8988T (cell line): ENCODE results near the gene SELENOH.

Experiments used
- DNase-seq: peaks from one replicate; pipeline ENCODE4 v3.0.0; 2011

Gene SELENOH

DNA sequence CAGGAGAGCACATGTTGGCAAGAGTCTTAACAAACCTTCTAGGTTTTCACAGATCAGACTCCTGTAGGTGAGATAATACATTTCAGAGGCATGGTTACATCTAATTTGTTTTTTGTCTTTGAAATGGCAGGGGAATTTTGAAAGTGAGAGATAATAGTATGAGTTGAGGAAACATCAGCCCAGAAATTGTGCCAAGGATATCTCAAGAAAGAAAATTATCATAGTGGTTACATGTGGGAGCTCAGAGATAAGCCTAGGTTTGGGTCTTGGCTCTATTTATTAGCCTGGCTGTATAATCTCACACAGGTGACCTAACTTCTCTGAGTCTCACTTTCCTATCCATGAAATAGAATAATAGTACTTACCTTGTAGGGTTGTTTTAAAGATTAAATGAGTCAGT, 9.9 kb downstream of the SELENOH start:
- DNase-seq = no peak

GRCh38 chr11:57751676-57752253, 10.5 kb downstream of the SELENOH start, which contains the start of gene BTBD18:
BTBD18 (minus strand) TSS chr11:57751819; CDS start chr11:57751188, 631 bp downstream.
- peak; percentile 48 for DNase-seq

- DNase-seq = no peak
Measured at GRCh38 chr11:57752954-57753353, 11.7 kb downstream of the SELENOH start.

GRCh38 chr11:57758174-57758573, 16.9 kb downstream of the SELENOH start:
- DNase-seq = no peak

DNA sequence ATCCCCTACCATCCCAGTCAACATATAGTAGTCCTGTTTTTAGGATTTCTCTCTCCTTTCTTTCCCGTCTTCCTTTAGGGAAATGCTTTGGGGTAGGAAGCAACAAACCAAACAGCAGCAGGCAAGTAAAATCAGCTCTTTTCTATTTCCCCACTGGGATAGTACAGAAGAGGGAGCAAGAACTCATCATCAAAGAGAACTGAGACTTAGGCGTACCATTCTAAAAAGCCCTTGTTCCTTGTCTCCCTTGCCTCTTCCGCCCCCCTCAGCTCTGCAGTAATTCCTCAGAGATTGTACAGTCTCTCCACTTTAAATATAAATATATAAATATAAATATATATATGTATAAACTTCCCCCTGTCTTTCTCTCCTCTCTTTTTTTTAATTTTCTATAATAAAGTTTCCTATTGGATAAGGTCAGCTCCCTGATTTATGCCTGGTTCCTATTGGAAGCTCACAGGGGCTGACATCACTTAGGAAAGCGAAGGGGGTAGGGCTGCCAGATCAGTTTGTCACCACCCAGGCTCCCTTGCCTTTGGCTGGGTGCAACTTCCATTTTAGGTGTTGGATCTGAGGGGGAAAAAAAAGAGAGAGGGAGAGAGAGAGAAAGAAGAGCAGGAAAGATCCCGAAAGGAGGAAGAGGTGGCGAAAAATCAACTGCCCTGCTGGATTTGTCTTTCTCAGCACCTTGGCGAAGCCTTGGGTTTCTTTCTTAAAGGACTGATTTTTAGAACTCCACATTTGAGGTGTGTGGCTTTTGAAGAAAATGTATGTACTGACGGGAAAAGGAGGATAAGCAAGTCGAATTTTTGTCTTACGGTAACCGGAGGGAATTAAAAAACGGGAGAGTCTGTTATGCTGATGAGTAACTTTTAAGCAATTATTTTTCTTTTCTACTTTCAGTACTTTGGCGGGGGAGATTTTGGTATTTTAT, 20.3 kb downstream of the SELENOH start, which contains the start of gene CTNND1:
CTNND1 (plus strand) TSS at position 502 of the 934 bp plus-strand sequence. CDS start 29,677 bp downstream, outside the sequence.
- peak; percentile 89 for DNase-seq

DNA sequence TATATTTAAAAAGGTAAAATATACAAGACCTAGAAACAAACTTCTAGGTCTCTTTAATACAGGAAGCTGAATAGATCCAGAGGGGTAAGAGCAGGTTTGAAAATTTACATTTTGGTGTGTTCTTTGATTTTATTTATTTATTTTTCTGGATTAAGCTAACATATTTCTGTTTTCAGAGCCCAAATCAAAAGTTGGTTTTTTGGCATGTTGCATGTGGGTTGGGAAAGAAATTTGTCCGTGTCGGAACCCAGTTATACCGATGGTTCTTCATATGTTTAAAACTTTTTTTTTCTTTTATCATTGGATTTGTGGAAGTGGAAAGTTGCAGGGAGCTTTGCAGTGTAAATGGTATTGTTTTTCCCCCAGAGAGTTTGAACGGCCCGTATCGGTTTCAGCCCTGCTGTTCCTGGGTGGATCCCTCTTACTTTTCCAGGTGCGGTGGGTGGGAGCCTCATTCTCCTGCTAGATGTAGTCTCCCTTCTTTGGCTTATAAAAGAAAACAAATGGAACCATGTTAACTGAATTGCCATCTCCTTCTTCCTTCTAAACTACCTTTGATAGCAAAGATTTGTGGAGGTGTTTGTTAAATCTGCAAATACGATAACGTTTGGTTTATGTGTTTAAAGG, 21.1 kb downstream of the SELENOH start:
- DNase-seq = no peak

- no peak for DNase-seq
Measured at GRCh38 chr11:57763568-57763967, 22.3 kb downstream of the SELENOH start.

GRCh38 chr11:57764021-57764420, 22.7 kb downstream of the SELENOH start:
- DNase-seq = no peak

- no peak for DNase-seq
Measured at GRCh38 chr11:57764566-57764965, 23.3 kb downstream of the SELENOH start.

DNA sequence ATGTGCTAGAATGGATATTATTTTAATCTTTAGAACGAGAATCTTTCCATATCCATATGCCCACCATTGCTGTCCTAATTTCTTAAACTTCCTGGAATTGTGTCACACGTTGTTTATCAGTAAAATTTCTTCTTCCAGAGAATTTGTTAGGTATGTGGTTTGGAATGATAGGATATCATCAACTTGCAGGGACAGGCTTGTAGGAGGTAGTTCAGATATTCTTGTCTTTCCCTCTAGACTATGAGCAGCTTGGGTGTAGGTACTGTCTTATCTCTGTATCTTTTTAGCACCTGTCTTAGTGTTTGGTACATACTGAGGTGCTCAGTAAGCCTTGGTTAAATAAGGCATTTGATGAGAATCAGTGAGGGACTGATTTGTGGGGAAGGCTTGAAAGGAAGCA, 23.7 kb downstream of the SELENOH start:
- no peak for DNase-seq

- DNase-seq = no peak
Measured at GRCh38 chr11:57770793-57771192, 29.5 kb downstream of the SELENOH start.

- no peak for DNase-seq
Measured at GRCh38 chr11:57771365-57771764, 30.1 kb downstream of the SELENOH start.

DNA sequence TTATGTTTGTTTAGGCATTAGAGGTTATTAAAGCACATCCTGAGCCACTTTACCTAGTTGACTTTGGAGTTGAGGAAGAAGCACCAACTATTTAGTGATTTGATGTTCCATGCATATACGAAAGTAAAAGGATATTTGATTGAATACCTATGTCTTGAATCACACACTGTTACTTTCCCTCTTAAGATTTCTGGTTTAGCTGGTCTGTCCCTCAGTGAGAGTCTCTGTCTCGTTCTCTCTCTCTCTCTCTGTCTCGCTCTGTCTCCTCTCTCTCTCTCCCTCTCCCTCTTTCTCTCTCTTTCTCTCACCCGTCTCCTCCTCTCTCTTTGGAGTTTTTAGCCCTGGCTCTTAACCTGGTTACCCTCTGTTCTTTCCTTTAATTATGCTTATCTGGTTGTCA, 31.3 kb downstream of the SELENOH start:
- DNase-seq = no peak

- no peak for DNase-seq
Measured at GRCh38 chr11:57773026-57773598, 31.8 kb downstream of the SELENOH start.

- no peak for DNase-seq
Measured at GRCh38 chr11:57775491-57775890, 34.2 kb downstream of the SELENOH start.

DNA sequence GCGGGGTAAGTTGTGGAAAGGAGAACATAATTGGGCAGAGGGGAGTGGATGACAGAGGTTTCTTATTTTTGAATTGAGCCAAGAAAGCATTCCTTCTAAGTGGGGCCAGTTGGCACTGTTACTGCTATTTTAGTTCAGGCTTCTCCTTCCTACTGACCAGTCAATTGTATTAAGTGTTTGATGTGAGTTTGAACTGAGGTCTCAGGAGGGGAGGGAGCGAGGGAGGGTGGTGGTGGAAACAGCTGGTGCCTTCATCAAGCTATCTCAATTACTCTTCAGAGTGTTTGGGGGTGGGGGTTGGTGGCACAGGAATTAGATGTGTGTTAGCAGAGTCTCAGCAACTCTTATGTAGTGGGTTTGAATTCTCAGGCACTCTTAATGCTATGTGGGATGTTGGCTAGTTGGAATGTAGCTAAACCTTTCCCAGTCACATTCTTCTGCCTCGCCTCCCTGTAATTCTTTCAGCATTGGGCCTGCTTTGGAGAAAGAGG, 34.8 kb downstream of the SELENOH start:
- DNase-seq = no peak

DNA sequence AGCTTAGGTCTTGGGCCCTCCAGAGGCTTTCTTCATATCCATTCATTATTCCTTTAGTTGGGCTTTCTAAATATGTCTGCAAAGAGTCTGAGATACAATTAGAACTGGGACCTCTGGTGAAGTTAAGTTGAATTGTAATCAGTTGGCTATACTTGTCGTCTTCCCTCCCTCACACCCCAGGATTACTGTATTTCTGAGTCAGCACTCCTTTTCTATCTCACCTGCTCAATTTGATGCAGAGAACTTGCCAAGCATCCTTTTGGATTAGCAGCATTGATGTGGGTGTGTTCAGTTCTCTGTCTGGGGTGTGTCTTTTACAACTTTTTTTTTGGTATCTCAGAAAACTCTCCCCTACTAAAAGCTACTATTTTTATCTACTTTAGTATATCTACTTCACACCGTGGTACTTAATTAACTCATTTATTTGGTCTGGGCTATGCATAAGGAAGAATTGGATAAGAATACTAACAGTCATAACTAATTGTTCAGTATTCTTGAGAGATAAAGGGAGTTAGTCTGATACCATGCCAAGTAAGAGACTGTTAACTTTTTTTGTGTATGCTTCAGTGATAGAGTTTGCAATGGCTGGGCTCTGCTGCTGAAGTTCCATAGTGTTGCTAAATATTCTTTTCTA, 35.4 kb downstream of the SELENOH start:
- no peak for DNase-seq

DNA sequence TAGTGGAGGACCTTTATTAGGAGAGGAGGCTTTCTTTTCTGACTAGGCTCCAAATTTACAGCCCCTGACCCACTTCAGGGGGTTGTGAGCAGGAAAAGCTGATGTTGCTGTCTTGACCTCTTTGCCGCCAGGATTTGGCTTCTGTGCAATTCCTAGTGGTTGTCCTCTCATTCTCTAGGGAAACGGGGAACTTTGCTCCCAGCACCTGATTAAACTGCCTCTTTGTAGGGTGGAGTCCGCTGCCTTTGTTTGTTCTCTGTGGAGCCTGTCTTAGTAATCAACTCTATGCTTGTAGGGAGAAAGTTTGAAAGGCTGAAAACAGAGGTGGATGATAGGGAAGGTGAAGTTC, 36.7 kb downstream of the SELENOH start:
- no peak for DNase-seq

DNA sequence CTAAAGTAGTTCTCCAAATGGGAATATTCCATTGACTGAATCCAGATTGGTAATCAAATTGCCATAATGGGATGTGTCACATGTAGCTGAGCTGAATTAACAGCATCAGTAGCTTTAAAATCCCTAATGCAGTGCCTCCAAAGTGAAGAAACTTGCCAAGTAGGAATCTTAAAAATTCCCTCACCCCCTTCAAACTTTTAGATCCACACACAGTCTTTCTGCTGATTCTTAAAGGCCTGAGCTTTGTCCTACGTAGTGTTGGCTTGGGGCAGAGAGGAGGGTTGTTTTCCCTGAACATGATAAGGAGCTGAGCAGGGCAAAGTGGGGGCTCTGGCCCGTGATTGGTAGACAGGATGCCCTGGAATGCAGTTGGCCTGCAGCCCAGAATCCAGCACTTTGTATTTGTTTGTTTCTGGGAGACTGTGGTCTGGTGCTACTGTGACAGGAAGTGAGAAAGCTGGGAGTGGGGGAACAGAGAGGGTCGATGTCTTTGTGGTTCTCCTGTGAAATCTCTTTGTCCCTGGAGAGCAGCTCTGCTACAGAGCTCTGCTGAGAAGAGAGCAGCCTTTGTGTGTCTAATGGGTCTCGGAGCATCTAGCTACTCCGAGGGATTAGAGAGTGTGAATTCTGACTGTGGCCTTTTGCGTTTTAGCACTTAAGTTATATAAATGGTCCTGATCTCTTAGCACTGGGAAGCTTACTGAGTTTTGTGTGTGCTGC, 37.2 kb downstream of the SELENOH start:
- peak; percentile 29 for DNase-seq

DNA sequence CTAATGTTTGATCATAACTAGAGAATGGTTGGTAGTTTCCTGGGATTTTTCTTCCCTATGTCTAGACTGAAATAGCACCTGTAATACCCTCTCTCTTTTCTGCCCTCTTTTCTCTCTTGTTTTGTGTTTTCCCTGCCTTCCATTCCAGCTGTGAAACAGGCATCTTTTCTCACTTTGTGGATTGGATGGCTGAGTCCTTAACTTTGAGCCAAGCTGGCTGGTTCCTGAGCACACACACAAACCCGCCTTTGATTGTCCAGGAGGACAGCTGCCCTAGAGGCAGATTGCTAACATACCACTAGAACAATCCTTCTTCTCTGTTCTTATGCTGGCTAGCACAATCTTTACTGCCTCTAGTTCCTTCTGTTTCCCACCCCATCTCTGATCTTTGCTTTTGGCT, 38.0 kb downstream of the SELENOH start:
- DNase-seq = no peak

DNA sequence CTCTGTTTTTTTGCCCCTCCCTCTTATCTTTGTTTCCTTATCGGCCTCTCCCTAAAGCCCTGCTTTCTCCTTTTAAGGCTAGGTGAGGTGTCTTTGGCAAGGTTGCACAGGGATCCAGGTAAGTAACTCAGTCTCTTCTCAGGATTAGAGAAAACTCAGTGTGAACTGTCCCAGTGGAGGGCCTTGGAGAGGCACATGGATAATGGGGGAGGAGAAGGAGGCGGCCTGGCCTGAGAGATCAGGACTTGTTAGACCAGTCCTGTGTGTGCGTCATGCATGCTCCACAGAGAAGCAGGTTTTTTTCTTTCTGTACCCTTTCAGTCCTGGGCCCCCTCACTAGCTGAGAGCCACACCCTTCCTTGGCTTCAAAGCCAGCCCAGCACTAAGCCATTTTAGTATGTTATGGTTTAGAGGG, 40.2 kb downstream of the SELENOH start:
- no peak for DNase-seq

- no peak for DNase-seq
Measured at GRCh38 chr11:57785072-57785471, 43.8 kb downstream of the SELENOH start.
